HG03558 (cell line): ENCODE results near the gene SNTA1.
A peak's percentile ranks its signal among the peaks of the same experiment; 100 is the strongest.
"Not testable (repeated sequence)": the region's sequence is repeated elsewhere in the genome, so short reads cannot be mapped to it uniquely, and the experiment has no call there.

Experiments
- ATAC-seq: cut with Tn5 transposase; IDR thresholded peaks from one replicate; pipeline ENCODE4 v1.9.1; 2021; ENCODE audit warnings: moderate number of reproducible peaks; ENCODE audit not compliant: unreplicated experiment; ENCODE audit errors: extremely low read depth

The SNTA1 gene

DNA sequence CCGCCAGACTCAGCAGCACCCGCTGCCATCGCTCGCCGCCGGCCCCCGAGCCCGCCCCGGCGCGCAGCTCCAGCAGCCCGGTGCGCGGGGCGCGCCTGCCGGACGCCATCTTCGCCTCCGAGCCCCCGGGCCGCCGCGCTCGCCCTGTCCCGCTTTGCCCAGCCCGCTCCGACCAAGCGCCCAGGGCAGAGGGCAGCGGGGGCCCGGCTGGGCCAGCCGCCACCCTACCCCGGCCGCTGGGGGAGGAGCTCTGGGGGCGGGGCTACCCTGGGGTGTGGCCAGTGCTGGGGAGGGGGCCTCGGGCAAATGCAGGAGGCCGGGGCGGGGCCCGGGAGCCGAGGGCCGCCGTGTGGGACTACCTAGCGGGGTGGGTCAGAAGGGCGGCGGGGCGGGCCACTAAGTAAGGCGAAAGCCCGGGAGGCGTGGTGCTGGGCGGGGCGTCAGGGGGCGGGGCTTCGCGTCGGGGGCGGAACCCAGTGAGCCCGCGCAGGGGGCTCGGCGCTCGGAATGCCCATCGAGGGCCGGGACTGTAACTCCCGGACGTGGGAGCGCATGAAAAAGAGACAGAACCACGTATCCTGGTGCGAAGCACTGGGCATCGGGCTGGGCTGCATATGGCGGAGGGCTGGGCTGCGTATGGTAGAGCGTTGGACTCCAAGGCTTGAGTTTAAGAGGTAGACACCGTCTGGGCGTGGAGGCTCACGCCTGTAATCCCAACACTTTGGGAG is at the start of gene SNTA1:
Gene SNTA1 (minus strand): TSS at position 252 of the 728 bp plus-strand sequence. CDS start 143 bp downstream, at position 109.
- no peak for ATAC-seq

DNA sequence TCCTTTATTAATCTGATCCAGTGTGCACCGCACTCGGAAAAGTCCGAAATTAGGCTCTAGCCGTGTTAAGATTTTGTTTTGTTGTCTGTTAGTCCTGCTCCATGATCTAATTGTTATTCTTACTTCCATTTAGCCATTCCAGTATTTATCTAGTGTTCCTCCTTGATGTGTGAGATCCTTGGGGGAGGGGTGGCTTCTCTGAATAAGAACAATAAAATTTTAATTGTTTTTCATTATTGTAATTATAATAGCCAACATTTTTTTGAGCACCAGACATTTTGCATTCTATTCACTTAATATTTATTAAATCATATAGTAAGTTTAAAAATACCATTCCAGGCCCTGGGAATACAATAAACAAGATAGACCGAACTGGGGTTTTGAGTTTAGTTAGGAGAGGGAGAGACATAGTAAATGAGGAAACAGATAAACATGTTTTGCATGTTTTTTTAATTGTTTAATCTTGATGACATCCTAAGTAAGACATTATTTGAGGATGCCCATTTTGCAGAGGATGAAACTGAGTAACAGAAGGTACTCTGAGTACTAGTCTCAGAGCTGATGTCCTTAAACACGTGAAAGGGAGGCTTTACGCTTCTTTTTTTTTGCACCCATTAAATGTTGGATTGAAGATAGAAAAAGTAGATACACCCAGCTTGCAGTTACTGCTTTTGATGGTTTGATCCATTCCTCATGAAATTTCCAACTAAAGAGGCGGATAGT is 47.5 kb upstream of the SNTA1 start:
- ATAC-seq, result no peak

DNA sequence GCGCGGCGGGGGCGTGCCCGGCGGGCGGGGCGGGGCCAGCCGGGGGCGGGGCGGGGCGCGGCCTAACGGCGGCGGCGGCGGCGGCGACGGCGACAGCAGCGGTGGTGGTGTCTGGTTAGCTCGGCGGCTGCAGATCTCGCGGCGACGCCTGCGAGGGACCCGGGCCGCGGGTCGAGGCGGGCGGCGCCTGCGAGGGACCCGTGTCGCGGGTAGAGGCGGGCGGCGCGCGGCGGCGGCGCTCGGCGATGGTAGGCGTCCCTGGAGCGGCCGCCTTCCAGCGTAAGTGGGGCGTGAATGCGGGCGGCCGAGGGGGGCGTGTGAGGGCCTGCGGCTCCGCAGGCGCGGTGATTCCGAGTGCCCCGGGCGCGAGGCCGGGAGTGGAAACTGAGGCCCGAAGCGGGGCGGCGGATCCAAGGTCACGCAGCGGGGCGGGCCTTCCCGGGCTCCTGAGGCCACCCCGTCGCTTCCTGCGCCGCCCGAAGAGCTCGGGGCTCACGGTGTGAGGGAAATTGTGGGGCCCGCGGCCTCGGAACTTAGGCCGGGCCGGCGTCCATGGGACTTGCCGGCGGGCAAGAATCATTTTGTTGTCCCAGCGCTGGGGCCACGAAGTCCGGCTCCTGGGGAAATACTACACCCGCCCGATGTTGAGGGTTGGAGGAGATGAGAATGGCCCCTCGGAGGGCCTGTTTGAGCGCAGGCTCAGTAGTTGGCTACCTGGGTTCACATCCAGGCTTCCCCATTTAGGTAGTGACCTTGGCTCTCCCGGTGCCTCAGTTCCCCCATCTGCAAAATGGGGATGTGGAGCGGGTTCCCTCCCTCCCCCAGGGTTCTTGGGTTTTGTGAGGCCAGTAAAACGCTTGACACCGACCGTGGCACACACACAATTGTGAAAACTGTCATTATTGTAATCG is 46.7 kb upstream of the SNTA1 start, which contains the start of gene CBFA2T2:
Gene CBFA2T2 (plus strand): TSS at position 74 of the 911 bp plus-strand sequence. CDS start 172 bp downstream, at position 246.
- peak; percentile 14 for ATAC-seq

DNA sequence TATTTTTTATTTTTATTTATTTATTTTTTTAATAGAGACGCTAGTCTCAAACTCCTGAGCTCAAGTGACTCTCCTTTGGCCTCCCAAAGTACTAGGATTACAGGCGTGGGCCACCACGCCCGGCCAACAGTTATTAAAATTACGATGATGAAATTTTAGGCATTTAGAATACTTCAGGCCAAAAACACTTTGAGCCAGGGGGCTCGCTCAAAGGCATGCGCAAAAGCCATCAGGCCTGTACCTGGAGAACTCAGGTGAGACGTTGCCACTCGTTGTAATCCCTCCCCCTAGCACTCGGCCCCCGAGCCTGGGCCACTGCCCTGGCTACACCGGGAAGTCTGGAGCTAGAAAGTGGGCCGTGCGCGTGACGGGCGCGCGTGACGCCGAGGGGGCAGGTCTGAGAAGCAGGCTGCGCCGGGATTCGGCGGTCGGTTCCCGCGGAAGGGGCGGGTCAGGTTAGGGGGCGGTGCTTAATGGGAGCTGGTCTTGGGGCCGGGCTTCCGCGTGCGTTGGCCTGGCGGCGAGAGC is 46.0 kb upstream of the SNTA1 start:
- ATAC-seq, result peak; percentile 82

DNA sequence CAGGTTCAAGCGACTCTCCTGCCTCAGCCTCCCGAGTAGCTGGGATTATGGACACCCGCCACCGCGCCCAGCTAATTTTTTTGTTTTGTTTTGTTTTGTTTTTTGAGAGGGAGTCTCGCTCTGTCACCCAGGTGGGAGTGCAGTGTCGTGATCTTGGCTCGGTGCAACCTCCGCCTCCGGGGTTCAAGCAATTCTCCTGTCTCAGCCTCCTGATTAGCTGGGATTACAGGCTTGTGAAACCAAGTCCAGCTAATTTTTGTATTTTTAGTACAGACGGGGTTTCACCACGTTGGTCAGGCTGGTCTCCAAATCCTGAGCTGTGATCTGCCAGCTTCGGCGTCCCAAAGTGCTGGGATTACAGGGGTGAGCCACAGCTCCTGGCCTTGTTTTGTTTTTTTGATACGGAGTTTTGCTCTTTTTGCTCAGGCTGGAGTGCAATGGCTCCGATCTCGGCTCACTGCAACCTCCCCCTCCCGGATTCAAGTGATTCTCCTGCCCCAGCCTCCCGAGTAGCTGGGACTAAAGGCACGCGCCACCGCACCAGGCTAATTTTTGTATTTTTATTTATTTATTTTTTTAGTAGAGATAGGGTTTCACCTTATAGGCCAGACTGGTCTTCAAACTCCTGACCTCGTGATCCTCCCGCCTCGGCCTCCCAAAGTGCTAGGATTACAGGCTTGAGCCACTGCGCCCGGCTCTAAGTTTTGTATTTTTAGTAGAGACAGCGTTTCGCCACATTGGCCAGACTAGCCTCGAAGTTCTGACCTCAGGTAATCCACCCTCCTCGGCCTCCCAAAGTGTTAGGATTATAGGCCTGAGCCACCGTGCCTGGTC is 45.3 kb upstream of the SNTA1 start:
- not testable (repeated sequence) for ATAC-seq

DNA sequence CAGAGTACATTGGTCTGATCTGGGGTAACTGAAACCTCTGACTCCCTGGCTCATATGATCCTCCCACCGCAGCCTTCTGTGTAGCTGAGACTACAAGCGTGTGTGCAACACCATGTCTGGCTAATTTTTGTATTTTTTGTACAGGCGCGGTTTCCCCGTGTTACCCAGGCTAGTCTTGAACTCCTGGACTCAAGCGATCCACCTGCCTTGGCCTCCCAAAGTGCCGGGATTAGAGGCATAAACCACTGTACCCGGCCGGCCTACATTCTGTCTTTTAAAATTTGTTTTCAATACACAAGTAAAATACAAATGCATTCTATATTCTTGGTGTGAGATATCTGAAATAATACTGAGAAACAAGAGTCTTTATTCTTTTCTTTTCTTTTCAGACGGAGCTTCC is 44.6 kb upstream of the SNTA1 start:
- ATAC-seq, result no peak

DNA sequence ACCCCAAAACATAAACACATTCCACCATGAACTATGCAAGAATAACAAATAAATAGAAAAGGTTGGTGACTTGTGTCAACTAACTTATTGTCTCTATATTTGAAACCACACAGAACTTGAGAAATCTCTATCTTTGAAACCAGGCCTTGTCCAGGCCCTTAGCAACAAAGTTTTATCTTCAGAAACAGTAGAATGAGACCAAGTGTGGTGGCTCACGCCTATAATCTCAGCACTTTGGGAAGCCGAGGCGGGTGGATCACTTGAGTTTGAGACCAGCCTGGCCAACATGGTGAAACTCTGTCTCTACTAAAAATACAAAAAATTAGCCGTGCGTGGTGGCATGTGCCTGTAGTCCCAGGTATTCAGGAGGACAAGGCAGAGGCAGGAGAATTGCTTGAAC is 39.6 kb upstream of the SNTA1 start:
- ATAC-seq, result not testable (repeated sequence)

DNA sequence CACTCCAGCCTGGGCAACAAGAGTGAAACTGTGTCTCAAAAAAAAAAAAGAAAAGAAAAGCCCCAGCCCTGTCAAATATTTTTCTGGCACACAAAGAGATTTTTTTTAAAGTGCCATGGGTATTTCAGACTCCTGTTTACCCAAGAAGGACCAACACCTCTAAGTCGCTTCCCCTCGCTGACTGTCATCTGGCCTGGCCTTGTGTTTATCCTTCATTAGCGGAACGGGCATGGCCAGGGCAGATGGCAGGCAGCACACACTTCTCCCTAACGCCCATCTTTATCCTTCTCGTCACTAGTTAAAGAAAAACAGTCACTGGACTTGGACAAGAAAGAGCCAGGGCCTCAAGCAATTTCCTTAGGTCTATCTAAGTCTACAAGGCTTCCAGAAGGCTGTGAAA is 39.0 kb upstream of the SNTA1 start:
- no peak for ATAC-seq

DNA sequence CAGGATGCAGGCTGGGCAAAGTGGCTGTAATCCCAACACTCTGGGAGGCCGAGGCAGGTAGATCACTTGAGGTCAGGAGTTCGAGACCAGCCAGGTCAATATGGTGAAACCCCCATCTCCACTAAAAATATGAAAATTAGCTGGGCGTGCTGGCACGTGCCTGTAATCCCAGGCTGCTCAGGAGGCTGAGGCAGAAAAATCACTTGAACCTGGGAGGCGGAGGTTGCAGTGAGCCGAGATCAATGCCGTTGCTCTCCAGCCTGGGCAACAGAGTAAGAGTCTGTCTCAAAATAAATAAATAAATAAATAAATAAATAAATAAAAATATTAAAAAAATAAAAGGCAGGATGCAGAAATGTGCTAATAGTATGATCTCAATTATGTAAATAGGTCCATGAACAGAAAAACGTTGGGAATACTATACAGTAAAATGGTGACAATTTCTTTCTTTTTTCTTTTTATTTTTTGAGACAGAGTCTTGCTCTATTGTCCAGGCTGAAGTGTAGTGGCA is 37.9 kb upstream of the SNTA1 start:
- ATAC-seq, result no peak

DNA sequence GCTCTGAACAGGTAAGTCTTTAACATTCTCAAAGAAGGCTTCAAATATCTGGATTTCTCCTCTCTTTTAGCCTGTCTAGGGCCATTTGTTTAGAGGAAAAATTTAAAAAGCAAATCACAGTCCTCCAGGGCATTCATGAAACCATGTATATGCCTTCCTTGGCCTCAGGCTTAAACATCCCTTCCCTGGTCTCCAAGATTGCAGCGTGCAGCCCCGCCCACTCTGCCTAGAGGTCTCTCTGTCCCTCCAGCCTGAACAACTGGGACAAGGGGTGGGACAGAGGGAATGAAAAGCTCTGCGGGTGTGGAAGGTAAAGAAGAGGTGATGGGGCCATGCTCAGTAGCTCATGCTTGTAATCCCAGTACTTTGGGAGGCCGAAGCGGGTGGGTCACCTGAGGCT is 36.5 kb upstream of the SNTA1 start:
- no peak for ATAC-seq

DNA sequence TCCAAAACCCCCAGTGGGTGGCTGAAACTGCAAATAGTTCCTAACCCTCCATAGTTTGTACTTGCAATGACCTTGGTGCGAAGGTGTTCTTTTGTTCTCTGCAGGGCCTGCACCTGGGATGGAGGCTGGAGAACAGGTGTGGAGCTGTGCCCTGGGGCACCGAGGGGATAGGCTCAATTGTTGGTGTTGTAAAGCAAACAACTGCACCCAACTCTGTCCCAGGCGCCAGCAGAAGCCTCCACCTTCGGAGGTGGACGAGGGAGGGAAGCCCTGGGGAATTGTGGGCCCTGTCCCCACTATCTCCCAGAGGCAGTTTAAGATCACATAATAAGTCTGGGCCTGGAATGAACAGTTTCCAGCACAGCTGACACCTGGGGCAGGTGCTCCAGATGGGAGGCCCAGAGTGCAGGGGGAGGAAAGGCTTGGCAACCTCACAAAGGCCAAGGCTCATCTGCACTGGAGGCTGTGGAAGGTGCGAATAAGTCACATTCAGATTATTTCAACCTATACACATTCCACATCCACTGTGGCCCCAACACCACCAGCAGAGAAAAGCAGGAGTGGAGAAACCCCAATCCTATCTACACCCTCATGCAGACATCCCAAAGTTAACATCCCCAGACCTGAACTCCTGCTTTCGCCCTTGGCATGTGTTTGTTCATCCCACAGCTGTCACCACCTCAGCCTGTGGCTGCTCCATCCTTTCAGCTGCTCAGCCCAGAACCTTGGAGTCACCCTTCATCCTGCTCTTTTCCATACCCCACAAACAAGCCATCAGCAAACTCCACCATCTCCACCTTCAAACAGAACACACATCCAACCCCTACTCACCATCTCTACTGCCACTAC is 34.0 kb upstream of the SNTA1 start:
- no peak for ATAC-seq

DNA sequence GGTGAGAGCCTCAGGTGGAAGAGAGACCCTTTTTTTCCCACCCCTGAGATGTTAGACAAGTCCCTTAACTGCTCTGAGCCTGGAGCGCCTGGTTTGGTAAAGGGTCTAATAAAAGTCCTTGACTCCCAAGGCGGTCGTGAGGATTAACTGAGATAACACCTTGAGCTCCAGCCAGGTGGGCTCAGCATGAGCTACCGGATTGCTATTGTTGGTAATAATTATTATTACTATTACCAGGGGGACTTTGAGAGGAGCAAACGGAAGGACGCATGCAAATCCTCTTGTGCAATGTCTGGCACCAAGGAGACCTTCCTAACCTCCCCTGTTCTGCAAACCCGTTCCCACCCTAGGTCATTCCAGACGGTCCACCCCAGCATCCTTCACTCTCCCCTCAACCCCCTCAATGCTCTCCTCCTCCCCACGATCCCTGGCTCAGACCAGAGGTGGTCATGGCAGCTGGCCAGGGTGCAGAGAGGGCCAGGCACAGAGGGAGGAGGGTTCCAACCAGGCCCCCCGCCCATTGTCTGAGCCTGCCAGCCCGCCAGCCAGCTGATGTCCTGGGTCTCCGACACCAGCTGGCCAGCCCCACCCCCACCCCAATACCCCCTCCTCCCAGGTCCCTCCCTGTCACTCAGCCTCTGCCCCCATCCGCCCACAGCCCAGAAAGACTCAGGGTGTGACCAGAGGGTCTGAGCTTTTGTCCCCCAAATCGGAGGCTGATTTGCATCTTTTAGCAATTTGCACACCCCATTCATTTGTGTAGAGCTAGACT is 32.0 kb upstream of the SNTA1 start:
- no peak for ATAC-seq

DNA sequence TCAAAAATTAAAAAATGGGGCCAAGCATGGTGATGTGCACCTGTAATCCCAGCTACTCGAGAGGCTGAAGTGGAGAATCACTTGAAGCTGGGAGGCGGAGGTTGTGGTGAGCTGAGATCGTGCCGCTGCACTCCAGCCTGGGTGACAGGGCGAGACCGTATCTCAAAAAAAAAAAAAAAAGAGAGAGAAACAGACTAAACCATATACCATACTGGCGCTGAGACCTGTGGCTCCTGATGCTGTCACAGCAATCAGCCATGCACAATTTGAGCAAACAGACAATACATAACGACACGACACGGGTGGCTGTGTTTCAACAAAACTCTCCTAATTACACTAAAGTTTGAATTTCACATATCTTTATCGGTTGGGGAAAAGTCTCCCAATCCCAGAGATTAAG is 31.4 kb upstream of the SNTA1 start:
- no peak for ATAC-seq

DNA sequence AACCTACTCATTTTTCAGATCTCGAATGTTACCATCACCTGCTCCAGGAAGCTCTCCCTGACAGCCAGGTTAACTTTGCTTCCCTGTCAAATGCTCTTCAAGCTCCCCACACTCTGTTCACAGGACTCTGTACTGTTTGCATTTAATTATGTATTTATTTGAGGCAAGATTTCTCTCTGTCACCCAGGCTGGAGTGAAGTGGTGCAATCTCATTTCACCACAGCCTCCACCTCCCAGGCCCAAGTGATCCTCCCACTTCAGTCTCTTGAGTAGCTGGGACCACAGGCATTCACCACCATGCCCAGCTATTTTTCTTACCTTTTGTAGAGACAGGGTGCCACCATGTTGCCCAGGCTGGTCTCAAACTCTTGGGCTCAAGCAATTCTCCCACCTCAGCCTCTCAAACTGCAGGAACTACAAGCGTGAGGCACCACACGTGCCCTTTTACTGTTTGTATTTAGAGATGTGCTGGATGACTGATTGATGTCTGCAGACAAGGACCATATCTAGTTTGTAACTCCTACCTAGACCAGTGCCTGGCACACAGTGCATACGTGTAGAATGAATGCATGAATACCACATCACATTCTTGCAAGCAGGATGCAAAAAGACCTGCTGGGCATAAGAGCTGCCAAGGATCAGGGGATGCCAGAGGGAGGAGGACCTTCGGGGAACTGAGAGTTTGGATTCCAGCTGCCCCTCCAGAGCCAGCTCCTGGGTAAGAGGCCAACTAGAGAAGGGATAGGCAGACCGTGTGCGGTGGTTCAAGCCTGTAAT is 30.7 kb upstream of the SNTA1 start:
- ATAC-seq, result no peak

DNA sequence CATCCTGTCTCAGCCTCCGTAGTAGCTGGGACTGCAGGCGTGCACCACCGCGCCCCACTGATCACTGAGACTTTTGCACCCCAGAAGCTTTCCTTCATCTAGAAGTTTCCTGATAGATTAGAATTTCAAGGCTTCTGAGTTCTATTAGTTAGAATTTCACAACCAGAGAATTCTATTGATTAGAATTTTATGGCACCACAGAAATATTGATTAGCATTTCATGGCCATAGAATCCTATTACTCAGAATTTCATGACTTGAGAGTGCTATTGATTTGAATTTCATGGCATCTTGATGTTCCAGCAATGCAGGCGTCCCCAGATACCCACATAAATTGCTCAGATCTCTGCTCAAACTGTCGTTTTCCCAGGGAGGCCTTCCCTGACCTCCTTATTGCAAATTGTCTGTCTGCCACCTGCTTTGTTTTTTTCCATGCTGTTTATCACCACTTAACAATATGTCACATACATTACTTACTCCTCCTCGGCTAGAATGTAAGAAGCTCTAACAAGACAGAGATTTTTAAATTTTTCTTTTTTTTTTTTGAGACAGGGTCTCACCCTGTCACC is 29.4 kb upstream of the SNTA1 start:
- ATAC-seq, result no peak

DNA sequence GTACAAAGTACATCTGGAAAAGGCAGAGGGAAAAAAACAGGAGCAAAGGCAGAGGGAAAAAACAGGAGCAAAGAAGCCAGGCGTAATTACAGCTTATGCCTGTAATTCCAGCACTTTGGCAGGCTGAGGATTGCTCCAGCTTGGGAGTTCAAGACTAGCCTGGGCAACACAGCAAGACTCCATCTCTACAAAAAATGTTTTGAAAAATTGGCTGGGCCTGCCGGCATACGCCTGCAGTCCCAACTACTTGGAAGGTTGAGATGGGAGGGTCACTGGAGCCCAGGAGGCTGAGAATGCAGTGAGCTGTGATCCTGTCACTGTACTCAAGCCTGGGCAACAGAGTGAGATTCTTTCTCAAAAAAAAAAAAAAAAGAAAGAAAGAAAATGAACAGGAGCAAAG is 27.3 kb upstream of the SNTA1 start:
- no peak for ATAC-seq

DNA sequence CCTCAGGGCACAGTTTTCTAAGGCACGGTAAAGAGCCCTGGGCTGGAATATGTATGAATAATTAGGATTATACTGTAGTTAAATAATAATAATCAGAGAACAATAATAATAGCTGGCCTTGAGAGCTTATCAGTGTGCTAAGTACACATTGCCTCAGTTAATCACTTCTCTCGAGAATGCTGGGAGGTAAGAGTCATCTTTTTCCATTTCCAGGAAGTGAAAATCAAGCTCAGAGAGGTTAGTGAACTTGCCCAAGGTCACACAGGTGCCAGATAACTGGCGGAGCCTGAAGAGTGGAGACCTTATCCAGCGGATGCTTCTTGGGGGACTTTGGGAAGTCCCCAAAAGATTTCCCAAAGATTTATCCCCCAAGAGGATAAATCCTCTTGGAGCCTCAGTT is 26.9 kb upstream of the SNTA1 start:
- no peak for ATAC-seq
